HG02973 (cell line): Measurements from ENCODE around the gene LMO4.
A peak's percentile ranks its signal among the peaks of the same experiment; 100 is the strongest.

Source experiments
- ATAC-seq: cut with Tn5 transposase; IDR thresholded peaks from one replicate; pipeline ENCODE4 v1.9.1; 2021; ENCODE audit warnings: moderate library complexity; ENCODE audit not compliant: unreplicated experiment

Gene LMO4

DNA sequence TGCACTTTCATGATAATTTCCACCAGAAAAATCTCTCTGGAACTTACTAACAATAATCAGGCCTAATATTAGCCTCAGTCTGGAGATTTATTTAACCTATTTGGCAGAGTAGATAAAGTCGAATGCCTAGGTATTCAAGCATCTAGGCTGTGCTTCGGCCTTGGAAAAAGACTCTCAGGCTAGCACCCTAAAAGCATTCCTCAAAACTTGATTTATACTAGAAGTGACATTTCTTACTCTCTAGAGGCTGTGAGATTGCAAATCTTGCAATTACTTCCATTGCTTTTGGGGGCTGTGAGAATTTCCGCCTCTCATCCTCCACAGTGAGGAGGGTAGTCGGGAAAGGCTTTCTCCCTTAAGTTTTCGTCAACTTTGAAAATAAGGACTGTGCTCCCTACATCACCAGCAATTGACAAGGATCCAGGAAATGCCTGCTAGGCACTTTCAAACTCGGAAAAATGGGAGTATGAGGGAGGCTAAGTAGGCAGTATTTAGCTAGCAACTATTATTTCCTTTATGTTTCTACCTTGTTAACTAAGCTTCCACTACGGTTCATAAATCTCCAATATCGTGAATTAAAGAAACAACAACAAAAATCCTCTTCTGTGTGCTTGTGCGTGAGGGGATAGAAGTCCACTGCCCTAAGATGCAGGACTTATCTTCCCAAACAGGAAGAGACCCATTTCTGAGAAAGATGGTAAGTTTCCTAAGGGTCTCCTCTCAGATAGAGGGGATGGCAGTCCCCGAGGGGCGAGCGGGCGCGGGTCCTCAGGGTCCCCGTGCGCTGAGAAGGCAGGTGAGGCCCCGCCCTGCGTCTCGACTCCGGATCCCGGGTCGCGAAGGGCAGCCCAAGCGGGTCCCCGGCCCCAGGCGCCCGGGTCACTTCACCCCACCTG is 1.1 kb upstream of the LMO4 start:
- ATAC-seq: no peak

DNA sequence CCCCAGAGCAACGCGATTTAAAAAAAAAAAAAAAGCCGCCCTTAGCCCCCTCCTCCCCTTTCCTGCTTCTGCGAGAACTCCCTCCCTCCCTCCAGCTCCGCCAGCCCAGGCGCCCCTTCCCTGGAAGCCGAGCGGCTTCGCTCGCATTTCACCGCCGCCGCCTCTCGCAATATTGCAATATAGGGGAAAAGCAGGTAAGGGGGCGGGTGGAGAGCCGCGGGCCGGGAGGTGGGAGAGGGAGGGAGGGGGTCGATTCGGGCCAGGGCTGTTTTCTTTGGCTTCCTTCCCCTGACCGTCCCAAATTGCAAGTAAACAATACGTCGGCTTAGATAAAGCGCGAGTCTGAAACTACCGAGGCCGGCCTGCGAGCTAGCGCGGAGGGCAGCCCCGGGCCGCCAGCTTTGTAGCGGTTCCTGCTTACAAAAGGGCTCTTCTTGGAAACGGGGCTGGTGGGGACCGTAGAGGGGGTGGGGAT is 408 bp downstream of the LMO4 start:
- no peak for ATAC-seq

DNA sequence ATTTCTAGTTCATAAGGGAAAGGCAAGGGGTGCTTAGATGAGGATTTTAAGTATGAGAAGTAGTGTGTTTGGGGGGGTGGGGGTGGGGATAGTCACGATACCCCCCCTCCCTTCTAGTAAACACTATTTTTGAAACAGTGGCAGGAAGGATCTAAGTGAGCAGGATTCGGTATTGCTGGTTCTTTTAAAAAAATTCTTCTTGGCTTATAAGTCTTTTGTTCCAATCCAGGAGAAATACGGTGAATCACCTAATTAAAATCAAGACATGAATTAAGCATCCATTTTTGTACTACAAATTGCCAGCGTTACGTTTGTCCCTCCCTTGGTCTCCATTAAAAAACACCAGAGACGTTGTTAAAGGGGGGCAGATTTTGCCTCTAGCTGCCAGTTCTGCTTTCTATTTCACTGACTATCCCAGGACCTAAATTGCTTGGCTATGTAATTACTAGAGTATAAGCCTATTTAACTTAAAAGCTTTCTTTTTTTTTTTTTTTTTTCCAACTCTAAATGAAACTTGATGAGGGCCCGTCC is 911 bp downstream of the LMO4 start:
- ATAC-seq: no peak

DNA sequence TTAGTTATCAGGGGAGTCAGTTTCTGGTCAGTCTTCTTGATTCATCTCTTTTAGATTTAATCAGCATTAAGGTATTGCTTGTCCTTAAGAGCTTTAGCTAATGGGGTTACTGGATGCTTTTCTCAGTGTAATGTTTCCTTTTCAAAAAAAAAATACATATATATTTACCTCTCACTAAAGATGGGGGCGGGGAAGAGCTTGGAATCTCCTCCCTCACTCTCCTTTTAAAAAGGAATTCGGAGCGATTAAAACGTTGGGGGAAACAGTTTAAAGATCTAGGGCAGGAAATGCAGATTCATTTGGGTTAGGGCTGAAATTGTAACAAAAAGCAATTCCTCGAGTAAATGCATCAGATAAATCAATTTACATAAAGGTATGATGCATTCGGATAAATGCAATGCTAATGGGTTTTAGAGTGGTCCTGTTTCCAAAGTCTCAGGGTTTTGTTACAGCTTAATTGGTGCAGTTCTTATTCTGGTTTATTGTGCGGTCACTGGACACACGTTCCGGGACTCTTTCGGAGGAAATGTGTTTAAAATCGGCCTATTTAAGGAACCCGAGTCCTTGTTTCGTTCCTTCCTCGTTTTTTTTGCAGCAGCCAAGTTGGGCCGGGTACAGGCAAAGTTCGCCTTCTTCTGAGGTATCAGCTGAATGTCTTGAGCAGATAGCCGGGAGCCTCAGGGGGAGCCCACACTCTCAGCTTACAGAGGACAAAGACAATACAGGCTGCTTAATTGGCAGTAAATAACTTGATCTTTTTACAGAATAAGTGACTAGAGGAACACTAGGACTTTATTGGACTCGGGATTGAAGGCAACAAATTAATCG is 1.6 kb downstream of the LMO4 start:
- ATAC-seq: no peak

DNA sequence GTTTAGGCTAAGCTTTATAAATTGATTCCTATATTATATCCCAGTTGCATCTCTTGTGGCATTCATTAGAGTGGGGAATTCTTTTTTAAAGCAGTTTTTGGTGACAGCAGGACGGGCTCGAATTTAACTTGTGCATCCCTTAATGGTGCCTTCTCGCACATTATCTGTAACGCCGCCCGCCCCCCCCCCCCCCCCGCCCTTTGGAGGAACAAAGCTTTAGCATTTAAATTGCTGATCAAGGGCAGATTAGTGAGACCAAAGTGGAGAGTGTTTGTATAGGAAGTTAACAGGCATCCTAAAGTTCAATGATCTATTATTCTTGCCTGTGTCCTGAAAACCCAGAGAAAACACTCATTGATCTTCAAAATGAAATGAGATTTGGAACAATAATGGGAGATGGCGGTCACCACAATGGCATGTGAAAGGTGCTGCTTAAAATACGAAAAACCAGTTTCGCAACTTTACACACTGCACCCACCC is 2.2 kb downstream of the LMO4 start:
- ATAC-seq: no peak

DNA sequence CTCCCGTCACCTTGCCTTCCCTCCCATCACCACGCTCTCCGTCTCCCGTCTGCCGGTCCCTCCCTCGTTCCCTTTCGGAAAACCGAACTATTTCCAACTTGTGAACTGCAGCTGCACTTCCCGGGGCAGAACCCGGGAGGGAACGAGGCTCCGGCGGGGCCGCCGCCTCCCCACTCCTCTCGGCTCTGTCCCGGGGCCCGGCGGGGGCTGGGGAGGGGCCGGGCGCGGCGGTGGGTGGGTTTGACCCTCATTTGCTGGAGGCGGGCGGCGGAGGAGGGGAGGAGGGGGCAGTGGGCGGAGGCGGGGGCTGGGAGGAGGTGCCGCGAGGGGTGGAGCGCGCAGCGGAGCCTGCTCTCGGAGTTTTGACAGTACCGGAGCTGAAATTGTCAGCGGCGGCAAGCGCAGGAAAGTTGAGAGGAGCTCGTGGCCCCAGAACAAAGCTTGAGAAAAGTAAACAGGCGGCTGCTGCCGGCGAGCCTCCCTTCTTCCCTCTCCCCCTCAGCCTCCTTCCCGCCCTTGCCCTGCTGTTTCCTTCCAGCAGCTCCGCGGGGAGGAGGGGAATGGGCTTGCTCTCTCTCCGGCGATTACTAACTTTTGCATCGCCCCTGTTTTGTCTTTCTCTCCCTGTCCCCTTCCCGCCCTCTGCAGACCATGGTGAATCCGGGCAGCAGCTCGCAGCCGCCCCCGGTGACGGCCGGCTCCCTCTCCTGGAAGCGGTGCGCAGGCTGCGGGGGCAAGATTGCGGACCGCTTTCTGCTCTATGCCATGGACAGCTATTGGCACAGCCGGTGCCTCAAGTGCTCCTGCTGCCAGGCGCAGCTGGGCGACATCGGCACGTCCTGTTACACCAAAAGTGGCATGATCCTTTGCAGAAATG is 2.9 kb downstream of the LMO4 start:
- ATAC-seq: no peak

DNA sequence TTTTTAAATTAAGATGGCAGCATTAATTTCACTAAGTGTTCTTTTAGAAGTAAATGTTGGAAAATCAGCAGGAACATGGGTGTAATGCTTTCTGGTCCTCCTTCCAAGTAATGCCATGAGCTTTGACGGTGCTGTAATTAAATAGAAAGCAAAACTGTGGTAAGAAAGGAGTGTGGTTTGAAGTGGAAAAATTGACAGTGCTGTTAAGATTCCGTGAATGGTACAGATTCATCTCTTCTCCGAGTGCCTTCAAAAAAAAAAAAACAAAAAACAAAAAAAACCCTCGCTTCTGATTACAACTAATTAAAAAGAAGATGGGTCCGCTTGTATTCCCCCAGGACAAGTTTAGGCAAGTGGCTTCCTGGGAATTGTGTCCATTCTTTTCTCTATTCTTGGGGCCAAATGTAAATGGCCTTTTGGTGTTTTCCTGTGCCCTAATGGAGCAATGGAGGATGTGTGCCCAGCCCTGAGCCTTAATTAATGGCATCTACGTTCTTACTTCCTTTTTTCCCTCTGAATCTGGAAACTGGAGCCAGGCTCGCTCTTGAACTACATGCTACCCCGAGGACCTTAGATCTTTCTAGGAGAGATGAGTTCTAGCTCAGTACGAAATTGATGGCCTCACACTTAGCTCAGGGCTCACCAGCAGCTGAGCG is 5.1 kb downstream of the LMO4 start:
- ATAC-seq: no peak

DNA sequence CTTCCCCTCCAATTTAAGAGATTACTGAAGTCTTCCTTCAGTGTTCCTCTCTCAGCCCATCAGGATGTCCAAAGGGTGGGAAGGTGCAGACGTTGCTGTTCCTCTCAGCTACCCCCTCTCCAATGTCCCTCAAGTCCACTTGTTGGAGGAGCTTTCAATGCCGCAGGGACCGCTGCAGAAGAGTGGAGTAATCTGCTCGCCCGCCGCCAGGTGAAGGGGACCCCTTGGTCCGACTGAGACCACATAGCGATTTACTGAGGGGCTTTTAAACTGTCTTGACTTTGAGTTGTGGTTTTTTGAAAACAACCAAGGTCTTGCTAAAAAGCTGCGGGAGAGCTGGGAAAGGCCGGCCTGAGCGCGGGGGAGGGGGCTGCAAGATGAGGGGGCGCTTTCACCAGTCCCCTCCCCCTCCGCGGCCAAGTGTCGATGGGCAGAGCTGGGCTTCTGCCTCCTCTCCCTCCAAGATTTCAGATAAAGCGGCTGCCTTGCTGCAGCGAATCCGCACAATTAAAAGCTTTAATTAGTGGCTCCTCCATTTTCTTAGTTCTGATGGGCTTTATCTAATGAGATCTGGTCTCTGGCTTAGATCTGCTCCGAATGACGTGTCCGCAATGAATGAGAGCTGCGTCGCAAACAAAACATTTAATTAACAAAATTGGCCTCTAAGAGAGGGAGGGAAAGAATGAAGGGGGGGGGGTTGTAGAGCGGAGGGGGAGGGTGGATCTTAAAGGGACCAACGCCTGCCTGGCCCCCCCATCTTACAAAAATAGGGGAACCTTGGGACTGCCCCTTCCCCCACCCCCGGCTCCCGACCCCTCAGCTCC is 5.9 kb downstream of the LMO4 start:
- no peak for ATAC-seq

DNA sequence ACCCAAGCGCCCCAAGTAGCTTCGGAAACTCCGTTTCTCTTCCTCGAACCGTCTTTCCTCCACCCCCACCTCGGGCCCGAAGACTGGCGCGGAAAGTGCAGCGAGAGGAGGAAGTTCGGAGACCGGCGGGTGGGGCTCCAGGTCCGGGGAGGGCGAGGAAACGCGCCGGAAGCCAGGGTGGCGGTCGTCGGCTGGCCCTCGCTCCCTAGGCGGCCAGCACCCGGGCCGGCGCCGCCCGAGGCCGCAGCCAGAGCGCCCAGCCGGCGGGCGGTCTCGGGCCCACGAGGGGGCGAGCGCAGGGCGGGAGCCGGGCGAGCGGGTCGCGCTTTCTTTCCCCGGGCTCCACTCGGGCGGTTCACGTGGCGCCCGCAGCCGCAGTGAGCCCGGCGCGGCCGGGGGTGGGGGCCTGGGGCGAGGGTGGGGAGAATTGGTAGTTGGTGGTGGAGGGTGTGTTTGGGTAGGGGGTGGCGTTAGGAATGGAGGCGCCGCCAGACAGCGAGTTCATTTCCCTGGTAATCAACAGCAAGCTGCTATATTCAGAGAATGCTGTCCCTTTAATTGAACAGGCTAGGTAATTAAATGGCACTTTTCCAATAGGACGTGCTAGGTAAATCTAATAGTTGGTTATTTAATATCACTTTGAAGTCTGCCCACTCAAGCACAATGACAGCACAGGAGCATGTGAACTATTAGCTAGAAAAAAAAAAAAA is 6.7 kb downstream of the LMO4 start:
- ATAC-seq: peak; percentile 41

DNA sequence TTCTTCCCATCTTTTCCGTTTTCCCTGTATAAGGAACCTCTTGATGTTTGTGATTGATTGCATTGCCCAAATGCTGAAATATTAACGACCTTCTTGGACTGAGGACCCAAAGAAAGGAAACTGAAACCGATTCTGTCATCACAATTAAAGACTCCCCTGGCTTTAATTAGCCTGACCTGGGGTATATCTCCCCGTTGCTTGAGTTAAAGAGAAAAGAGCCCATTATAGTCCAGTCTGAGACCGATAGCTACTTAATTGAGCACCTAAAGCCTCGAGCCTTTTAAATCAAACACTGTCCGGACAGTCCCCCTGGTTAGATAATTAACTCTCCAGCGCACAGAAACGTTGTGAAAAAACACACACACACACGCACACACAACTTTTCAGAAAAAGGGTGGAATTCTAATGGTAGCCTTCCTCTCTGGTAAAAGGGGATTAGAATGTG is 8.0 kb downstream of the LMO4 start:
- no peak for ATAC-seq

DNA sequence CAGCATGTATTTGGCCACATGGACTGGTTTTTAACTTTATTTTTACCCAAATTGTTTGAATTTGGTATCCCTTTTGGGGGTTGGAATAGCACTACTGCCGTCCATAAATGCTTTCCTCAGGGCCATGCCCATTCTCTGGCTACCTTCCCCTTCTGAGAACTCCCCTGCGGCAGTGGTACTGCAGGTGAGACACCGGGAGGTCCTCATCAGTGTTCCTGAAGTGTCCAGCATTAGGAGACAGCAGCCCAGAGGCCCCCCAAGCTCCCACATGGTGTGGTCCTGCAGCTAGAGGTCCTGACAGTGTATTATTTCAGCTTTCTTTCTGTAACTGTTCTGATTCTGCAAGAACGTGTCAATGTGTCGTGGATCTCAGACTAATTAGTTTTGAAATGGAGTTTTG is 8.9 kb downstream of the LMO4 start:
- ATAC-seq: no peak

DNA sequence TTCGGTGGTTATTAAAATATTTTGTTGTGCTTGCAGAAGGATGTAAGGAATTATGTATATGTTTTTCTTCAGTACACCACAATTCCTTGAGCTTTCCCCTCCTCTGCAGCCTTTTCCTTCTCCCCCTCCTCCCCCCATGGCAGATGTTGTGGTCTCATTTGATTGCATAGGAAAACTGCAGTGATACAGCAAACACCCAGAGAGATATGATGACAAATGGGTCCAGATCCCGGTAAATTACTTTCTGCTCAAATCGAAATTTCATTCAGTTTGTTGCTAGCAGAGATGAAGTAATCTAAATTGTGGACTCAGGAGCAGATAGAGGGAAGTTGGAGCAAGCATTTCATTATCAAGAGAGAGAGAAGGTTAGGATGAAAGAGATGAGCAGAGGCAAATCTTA is 9.9 kb downstream of the LMO4 start:
- ATAC-seq: no peak

DNA sequence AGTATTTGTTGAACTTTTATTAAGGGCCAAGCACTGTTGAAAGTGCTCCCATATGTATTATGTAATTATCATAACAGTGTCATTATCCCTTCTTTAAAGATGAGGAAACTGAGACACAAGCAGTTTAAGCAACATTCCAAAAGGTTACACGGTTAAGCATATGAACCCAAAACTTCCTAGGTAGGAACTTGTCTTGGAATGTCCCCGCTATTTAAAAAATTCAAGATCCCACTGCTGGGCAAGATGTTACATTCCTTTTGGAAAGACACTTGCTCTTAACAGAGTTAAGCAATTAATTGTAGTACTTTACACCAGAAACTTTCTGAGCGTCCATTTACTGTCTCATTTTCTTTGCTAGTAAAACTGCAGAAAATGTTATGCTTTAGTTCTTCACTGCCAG is 15.6 kb downstream of the LMO4 start:
- ATAC-seq: no peak

DNA sequence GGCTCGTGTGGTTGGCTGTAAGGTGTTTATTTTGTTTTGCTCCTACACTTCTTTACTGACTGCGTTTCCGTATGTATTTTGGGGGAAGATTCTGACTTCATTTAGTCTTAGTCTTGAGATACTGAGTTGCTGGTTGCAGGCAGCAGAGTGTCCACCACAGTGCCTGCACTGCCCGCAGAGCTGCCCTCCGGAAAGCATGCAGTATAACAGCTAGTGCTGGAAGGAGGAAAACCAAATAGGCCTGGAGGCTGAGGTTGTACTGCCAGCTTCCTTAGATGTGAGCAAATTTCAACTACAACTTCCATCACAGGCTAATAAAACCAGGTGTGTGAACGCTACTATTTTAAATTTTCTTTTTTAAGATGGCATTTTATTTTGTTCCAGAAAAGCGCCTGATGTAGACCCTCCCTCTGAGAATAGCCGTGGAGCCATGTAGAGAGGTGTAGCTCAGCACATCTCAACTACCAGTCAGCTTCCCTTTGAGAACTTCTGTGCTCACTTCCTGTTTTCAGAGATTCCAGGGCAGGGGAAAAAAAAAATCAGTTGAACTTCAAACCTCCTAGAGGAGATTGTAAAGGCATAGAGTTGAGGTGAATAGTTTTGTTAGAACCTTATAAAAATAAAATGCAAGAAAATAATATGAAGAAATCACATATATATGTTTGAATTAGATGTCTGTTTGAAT is 17.6 kb downstream of the LMO4 start:
- ATAC-seq: no peak

DNA sequence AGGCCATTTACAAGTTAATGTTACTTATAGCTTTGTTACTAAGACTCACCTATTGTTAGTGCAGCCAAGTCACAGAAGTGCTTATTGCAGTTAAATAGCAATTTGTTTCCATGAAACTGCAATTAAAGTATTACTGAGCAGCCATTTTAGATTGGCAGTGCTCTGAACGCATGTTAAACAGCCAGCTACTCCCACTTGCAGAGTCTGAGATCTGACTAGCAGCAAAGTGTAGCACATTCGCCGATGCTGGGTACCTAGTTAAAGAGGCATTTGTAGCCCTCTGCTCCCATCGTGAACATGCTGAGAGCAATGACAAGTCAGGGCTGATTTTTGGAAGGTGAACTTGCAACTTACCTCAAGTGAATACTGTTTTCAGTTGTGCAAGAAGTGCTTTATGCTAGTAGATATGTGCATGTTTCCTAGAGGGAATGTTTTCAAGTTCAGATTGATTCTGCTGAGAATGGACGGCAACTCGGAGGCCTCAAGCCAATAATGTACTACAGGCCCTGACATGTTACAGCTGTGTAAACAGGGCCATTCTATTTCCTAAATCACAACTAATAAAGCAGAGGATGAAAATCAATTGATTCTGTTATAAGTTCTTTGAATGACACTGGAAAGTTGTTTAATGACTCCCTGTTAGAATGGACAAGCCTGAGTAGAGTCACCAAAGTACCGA is 19.8 kb downstream of the LMO4 start:
- ATAC-seq: no peak

DNA sequence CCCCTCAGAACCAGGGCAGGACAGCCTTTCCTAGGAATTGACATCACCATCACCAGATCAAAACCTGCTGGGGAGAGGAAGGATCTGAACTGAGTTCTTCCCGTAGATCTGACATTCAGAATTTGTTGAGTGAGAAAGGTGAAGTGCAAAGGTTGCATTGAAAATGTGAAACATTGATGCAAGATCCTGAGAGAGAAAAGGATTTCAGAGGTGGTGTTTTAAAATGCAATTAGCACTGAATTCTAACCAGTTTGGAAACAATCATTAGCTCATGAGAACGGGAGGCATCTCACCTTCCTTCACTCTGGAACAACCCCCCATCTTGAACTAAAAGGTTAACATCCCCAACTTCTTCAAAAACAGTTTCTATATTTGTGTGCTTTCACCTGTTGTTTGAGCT is 20.4 kb downstream of the LMO4 start:
- no peak for ATAC-seq

DNA sequence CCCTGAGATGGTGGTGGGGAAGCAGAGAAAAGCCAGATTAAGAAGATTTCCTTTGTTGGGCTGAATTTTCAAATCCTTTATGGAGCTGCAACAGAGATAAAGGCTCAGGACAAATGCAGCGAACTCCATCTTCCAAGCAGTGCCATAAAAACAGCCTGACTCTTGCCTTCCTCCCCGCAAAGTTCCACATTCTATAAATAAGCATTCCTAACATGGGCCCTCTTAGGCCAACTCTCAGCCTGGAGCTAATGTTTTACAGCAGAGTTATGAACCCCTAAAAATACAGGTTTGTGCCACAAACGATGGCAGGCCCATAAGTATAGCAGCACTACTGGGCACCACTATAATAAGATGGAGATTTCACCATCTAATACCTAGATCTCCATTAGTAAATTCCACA is 27.2 kb downstream of the LMO4 start:
- no peak for ATAC-seq
